GM12865 (cell line): Measurements from ENCODE around the gene CD81.

Experiments
- DNase-seq: peaks from one replicate; pipeline ENCODE4 v3.0.0; 2010; ENCODE audit warnings: low read depth
- H3K4me3 ChIP-seq: 2 replicates; pipeline ENCODE4 v1.5.1; 2011; ENCODE audit warnings: mild to moderate bottlenecking, low read depth, low read length, control low read depth
- CTCF ChIP-seq: IDR thresholded peaks from 2 replicates; pipeline ENCODE4 v1.5.1; 2011; ENCODE audit warnings: low read length, control low read depth, low read depth, inconsistent platforms; ENCODE audit not compliant: insufficient read depth; ENCODE audit errors: missing control alignments

CD81 gene

GRCh38 chr11:2358754-2359442, 18.2 kb upstream of the CD81 start:
- H3K4me3 ChIP-seq, result no peak overlapping the region
- TF ChIP-seq CTCF, result no peak
- peak; percentile 38 for DNase-seq

- no peak for TF ChIP-seq CTCF
- H3K4me3 ChIP-seq, result no peak overlapping the region
- no peak for DNase-seq
Observed at GRCh38 chr11:2359557-2359956, 17.6 kb upstream of the CD81 start.

- no peak for DNase-seq
- no peak overlapping the region for H3K4me3 ChIP-seq
- TF ChIP-seq CTCF, result no peak
Observed at GRCh38 chr11:2360081-2360642, 16.9 kb upstream of the CD81 start.

GRCh38 chr11:2361565-2361964, 15.5 kb upstream of the CD81 start:
- TF ChIP-seq CTCF, result no peak
- no peak for DNase-seq
- no peak overlapping the region for H3K4me3 ChIP-seq

- no peak for TF ChIP-seq CTCF
Observed at GRCh38 chr11:2362414-2362813, 14.7 kb upstream of the CD81 start.

GRCh38 chr11:2363130-2363529, 14.0 kb upstream of the CD81 start:
- no peak for TF ChIP-seq CTCF
- no peak for DNase-seq
- no peak overlapping the region for H3K4me3 ChIP-seq

More at GRCh38 chr11:2362414-2362813, 14.7 kb upstream of the CD81 start:
- no peak overlapping the region for H3K4me3 ChIP-seq
- no peak for DNase-seq
